D341Med (cell line): Measurements from ENCODE around the gene MFAP5.
"Not testable (repeated sequence)": the region's sequence is repeated elsewhere in the genome, so short reads cannot be mapped to it uniquely, and the experiment has no call there.

ENCODE experiments used
- DNase-seq: peaks from one replicate; pipeline ENCODE4 v3.0.0; 2012; ENCODE audit warnings: low spot score

Gene MFAP5

DNA sequence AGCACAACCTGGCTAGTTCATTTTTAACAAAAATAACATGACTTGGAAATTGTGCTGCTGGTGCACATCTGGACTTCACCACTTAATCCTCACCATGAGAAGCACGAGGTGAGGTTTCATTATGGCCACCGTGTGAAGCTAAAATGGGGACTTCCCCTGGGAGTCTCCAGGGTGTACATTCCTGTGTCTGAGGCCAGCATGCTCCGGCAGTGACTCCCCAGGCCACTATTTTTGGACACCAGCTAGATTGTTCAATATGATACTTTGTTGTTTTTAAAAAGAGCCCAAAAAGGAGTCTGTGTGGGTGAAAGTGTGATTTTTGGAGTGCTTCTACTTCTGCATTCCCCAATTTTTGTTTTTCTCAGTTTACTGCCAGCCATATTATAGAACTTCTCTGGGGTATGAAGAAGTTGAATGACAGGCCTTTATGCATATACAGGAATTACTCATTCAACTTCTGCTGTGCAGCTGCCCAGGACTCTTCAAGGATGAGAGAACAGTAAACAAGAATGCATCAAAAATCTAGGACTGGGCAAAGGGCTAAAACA, 33.1 kb downstream of the MFAP5 start:
- DNase-seq: no peak

DNA sequence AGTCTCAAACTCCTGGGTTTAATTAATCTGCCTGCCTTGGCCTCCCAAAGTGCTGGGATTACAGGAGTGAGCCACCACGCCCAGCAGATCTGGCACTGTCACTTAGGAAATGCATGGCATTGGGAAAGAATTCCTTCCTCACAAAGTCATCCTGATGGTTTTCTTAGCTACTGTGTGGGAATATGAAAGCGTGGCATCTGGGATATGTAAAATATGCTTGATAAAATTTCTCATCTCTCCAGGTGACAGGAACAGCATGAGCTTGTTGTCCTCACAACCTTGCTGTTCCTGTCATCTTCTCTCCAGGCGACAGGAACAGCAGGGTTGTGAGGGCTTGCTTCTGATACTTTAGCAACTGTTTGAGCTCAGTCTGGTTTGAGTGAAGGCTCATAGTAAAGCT, 33.9 kb downstream of the MFAP5 start:
- DNase-seq: no peak

DNA sequence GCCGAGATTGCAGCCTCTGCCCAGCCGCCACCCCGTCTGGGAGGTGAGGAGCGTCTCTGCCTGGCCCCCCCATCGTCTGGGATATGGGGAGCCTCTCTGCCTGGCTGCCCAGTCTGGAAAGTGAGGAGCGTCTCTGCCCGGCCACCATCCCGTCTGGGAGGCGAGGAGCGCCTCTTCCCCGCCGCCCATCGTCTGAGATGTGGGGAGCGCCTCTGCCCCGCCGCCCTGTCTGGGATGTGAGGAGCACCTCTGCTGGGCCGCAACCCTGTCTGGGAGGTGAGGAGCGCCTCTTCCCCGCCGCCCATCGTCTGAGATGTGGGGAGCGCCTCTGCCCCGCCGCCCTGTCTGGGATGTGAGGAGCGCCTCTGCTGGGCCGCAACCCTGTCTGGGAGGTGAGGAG, 37.9 kb downstream of the MFAP5 start:
- DNase-seq: not testable (repeated sequence)

DNA sequence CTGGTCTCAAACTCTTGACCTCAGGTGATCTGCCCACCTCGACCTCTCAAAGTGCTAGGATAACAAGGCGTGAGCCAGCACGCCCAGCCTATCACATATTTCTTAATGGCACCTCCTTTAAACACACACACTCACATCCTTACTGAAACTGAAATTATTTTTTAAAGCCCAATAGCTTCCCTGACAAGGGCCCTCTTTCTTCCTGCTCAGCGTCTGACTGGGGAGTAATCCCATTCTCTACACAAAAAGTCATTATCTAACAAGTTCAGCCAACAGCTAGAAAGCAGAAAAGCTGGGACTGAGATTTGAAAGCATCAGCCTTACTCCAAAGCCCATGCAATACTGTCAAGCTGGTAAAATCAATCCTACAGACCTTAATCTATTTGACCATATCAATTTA, 40.0 kb downstream of the MFAP5 start:
- no peak for DNase-seq

DNA sequence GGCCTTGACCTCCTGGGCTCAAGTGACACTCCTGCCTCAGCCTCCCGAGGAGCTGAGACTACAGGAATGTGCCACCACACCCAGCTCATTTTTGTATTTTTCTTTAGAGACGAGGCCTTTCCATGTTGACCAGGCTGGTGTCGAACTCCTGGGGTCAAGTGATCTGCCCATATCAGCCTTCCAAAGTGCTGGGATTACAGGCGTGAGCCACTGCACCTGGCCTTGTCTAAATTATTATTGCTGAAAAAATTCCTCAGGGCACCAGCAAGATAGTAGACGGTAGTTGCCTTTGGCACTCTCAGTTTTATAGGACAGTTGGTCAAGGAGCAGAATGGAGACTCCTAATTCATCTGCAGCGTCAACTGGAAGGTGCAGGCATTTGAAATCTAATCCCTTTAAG, 47.4 kb downstream of the MFAP5 start:
- no peak for DNase-seq

DNA sequence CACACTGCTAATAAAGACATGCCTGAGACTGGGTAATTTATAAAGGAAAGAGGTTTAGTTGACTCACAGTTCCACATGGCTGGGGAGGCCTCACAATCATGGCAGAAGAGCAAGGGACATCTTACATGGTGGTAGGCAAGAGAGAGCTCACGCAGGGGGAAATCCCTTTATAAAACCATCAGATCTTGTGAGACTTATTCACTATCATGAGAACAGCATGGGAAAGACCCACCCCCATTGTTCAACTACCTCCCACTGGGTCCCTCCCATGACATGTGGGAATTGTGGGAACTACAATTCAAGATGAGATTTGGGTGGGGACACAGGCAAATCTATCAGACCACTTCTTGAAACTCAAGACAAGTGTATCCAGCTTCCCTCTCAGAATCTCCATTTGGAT, 48.7 kb downstream of the MFAP5 start:
- DNase-seq: not testable (repeated sequence)

DNA sequence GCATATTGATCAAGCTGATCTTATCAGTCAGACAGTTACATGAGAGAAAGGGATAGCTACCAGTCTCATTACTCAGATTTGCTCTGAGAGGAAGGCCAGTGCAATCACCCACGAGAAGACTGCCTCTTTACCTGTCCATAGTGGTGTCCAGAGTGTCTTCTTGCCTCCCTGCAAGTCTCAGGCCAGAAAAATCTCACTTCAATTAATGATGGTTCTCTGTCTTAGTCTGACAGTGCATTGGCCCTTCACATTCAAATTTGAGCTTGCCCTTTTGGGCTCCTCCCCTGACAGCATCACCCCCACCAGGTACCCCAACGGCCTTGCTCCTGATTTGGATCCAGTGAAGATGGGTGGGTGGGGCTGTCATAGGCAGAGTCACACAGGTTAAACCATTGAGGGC, 50.0 kb downstream of the MFAP5 start, which contains the start of gene AICDA:
TSS of gene AICDA (minus strand) at position 231 of the 400 bp plus-strand sequence. CDS start at position 139, 92 bp downstream.
- DNase-seq: no peak

DNA sequence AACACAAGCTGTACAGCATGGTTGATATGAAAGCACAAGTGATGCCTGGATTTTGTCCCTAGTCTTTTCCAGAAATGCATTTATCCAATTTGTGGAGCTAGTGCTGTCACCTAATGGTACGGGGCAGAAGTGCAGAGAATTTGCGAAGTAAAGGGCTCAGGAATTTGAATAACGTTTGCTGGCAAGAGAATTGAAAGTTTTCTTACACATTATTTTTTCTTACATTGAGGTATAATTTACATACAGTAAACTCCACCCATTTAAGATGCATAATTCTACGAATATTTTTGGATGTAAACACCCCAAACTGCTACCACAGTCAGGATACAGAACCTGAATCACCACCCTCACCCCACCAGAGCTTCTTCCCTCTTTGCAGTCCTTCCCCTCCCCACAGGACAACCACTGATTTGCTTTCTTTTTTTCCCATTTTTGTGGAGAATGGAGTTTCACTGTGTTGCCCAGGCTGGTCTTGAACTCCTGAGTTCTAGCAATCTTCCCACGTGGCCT, 53.5 kb downstream of the MFAP5 start:
- DNase-seq: peak; percentile 53

DNA sequence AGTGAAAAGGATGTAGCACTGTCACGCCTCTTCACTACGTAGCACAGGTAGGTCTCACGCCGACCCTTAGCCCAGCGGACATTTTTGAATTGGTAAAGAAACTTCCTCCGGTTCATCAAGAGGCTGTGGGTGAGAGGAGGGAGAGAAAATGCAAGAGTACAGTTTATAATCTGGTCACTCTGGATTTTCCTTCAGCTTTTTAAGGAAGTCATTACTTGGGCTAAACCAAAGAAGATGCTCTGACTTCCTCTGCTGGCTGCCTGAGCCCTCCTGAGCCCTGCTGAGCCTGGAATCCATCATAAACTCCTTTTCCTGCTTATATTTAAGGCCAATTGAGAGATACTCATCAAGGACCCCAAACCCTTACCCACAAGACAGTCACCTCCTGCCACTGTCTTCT, 55.7 kb downstream of the MFAP5 start:
- no peak for DNase-seq

DNA sequence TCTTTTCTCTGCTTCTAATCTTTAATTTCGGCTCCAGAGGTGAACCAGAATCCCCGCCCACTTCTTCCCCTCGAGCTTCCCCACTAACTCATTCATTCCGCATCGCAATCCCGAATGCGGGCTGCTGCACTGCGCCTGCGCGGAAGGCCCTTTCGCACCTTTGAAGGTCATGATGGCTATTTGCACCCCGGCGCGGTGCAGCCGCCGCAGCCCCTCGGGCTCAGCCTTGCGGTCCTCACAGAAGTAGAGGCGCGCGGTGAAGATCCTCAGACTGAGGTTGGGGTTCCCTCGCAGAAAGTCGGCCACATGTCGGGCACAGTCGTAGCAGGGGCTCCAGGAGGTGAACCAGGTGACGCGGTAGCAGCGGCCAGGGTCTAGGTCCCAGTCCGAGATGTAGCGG, 57.6 kb downstream of the MFAP5 start:
- DNase-seq: no peak

DNA sequence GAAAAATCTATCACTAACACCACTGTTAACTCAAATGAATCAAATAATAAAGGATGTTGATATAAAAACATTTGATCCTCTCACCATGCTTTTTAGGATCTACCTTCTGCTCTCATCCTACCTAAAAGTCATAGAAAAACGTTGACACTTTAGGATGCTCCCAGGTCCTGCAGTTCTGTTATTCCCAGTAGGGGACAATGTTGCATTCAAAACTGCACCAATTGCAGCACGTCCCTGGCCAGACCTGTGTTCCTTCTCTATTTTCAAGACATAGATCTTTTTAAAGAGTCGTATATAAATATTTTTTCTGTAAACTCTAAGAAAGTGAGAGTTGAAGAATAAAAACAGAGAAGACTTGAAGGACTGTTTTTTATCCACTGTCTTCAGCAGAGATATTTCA, 58.8 kb downstream of the MFAP5 start:
- no peak for DNase-seq

DNA sequence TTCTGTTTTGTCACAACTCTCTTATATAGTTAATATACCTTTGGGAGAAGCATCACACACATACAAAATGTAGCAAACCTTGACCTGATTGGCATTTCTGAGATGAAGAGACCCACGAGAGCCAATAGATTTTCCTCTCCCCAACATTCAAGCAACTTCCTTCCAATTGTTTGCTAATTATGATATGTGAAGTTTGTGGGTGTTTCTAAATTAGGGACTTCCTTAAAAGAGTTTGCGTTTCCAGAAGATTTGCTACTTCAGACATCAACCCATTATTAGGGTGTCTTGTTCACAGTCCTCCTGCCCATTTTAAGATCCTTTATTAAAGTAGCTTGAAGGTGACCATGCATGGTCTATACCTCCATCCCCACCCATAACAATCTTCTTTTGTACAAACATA, 59.3 kb downstream of the MFAP5 start:
- no peak for DNase-seq

DNA sequence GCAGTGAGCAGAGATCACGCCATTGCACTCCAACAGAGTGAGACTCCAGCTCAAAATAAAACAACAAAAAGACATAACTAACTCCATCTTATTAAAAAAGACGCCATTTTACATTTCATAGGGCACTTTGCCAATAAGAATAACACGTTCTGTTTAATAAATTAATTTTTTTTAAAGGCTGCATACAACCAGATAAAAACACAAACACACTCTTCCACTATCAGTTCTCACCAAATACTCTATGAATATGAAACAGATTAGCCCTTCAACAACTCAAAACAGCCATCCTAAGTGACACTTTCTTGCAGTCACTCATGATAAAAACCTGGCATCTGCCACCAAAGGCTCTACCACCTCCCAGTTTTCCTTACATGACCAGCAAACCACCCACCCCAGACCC, 66.1 kb downstream of the MFAP5 start:
- DNase-seq: no peak
